ENCODE results near the gene PNMT.

DNA sequence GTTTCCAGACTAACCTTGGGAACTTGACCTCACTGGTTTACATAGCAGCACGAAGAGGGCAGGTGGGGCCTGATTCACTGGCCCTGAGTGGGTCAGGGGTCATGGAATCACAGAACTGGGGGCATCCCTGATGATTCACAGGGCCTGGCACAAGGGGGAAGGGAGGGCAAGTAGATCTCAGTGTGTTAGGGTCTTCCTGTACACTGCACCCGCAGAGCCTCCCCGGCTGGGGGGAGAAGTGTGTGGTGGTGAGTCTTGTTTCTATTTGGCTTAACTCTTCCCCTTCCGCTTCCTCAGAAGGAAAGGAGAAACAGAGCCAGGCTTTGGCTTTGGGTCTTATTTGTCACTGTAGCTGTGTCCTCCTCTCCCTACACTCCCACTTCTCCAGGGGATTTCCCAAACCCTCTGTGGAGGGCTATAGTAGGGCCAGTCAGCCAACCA lies 27.6 kb upstream of the PNMT start:
- TF ChIP-seq, protein P1, sequence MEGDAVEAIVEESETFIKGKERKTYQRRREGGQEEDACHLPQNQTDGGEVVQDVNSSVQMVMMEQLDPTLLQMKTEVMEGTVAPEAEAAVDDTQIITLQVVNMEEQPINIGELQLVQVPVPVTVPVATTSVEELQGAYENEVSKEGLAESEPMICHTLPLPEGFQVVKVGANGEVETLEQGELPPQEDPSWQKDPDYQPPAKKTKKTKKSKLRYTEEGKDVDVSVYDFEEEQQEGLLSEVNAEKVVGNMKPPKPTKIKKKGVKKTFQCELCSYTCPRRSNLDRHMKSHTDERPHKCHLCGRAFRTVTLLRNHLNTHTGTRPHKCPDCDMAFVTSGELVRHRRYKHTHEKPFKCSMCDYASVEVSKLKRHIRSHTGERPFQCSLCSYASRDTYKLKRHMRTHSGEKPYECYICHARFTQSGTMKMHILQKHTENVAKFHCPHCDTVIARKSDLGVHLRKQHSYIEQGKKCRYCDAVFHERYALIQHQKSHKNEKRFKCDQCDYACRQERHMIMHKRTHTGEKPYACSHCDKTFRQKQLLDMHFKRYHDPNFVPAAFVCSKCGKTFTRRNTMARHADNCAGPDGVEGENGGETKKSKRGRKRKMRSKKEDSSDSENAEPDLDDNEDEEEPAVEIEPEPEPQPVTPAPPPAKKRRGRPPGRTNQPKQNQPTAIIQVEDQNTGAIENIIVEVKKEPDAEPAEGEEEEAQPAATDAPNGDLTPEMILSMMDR (conservative IDR thresholded peaks at IDR 0.05 in 1 of 2, IDR thresholded peaks at IDR 0.05 in 1 of 2; ENCODE audit: low read depth in 1 of 2, low read length in 2 of 2), result no peak
- no peak for TF ChIP-seq EZH2 (IDR thresholded peaks at IDR 0.05; ENCODE audit: low read length, missing control alignments)
